ENCODE data around the gene ADSS1. TPM values are rescaled to one million over a fixed set of nuclear protein-coding genes. Genes with fewer than 3 reads are reported as not detected.

ADSS1 gene
- total RNA-seq, 1 experiment from 2014 or later: 9.9 TPM

GRCh38 chr14:104793703-104793959 is 69.6 kb downstream of the ADSS1 start:
- Histone ChIP-seq H3K9ac (ENCODE audit: low read length) (peak overlapping the region; percentile 68), H3K27me3 (ENCODE audit: insufficient read depth, low read length) (no peaks in the 10 kb centered on the region), H3K36me3 (ENCODE audit: control insufficient read depth in 1 of 2, insufficient read depth in 2 of 2, low read length in 2 of 2) (peaks cover 8 to 12% of the 10 kb centered on the region in 2 experiments), H3K4me1 (ENCODE audit: control insufficient read depth in 1 of 2, insufficient read depth in 2 of 2, low read length in 2 of 2) (peaks cover 22 to 41% of the 10 kb centered on the region in 2 experiments), H3K9me2 (ENCODE audit: insufficient read depth) (no peaks in the 10 kb centered on the region), H3K9me3 (ENCODE audit: control insufficient read depth in 1 of 2, insufficient read depth in 1 of 2, low read depth in 1 of 2, low read length in 2 of 2) (no peaks in the 10 kb centered on the region), H2AFZ (ENCODE audit: low read depth, low read length, poor library complexity, severe bottlenecking) (no peak overlapping the region), H3K27ac (ENCODE audit: low read depth, low read length) (peak overlapping the region; percentile 93), H3K4me3 (replicated peaks in 1 of 2; ENCODE audit: low read depth in 1 of 2, low read length in 2 of 2) (peak overlapping the region; percentile 65 to 88), H4K20me1 (ENCODE audit: insufficient read depth) (no peaks in the 10 kb centered on the region), H3K79me2 (ENCODE audit: insufficient read depth, low read length) (peaks cover 58% of the 10 kb centered on the region), H3K4me2 (ENCODE audit: low read length) (peak overlapping the region; percentile 82)
- intact Hi-C loops (cut with micrococcal nuclease): no loop called here
- no TSS peak for BruUV-seq (replicated peaks)
- ChIA-PET RAD21 (ENCODE audit: low non-redundant PET in 1 of 2, low total read pairs in 2 of 2, uncharacterized antibody in 2 of 2, unreplicated experiment in 2 of 2) (no interaction called here), CTCF (interaction anchor here (1.1 kb wide), 1 partner anchor 25 kb away, joined by 4 read pairs; no protein-coding TSS in a partner anchor), POLR2A (no interaction called here)
- DNase-seq (ENCODE audit: low read depth, low spot score) (no peak), ATAC-seq (no peak)
- TF ChIP-seq EZH2 (IDR thresholded peaks at IDR 0.05) (no peak), SP1 (IDR thresholded peaks at IDR 0.05; ENCODE audit: low read depth) (no peak), SIN3A (IDR thresholded peaks at IDR 0.05; ENCODE audit: low read depth) (no peak)

- intact Hi-C loops (cut with micrococcal nuclease): no loop called here
Observed at GRCh38 chr14:104794099-104794498, 70.1 kb downstream of the ADSS1 start.

More at GRCh38 chr14:104794099-104794498, 70.1 kb downstream of the ADSS1 start:
- CTCF ChIA-PET: interaction anchor here (1.1 kb wide), 1 partner anchor 26 kb away, joined by 4 read pairs; no protein-coding TSS in a partner anchor
- H3K4me2 ChIP-seq (ENCODE audit: low read length): peak overlapping the region; percentile 82
- peaks cover 54% of the 10 kb centered on the region for H3K79me2 ChIP-seq (ENCODE audit: insufficient read depth, low read length)
- H4K20me1 ChIP-seq (ENCODE audit: insufficient read depth): no peaks in the 10 kb centered on the region
- H3K4me3 ChIP-seq (replicated peaks in 1 of 2; ENCODE audit: low read depth in 1 of 2, low read length in 2 of 2): peak overlapping the region; percentile 65 to 88
- peaks cover 22 to 41% of the 10 kb centered on the region in 2 experiments for H3K4me1 ChIP-seq (ENCODE audit: control insufficient read depth in 1 of 2, insufficient read depth in 2 of 2, low read length in 2 of 2)
- H3K9me3 ChIP-seq (ENCODE audit: control insufficient read depth in 1 of 2, insufficient read depth in 1 of 2, low read depth in 1 of 2, low read length in 2 of 2): no peaks in the 10 kb centered on the region
- no peak for DNase-seq (ENCODE audit: low read depth, low spot score)
- no peak for TF ChIP-seq EZH2 (IDR thresholded peaks at IDR 0.05)
- TF ChIP-seq CBX3 (IDR thresholded peaks at IDR 0.05; ENCODE audit: low read depth): no peak
- no peak for TF ChIP-seq FOSL1 (IDR thresholded peaks at IDR 0.05; ENCODE audit: low read depth)
- TF ChIP-seq POLR2AphosphoS5 (IDR thresholded peaks at IDR 0.05; ENCODE audit: low read depth, low read length): peak; percentile 28; the same call in 1 of the 2 replicates
- H3K9ac ChIP-seq (ENCODE audit: low read length): peak overlapping the region; percentile 68
- no peaks in the 10 kb centered on the region for H3K9me2 ChIP-seq (ENCODE audit: insufficient read depth)
- POLR2A ChIA-PET: no interaction called here
- ATAC-seq: peak; percentile 70
- no peak overlapping the region for H2AFZ ChIP-seq (ENCODE audit: low read depth, low read length, poor library complexity, severe bottlenecking)
- H3K27ac ChIP-seq (ENCODE audit: low read depth, low read length): peak overlapping the region; percentile 93
- BruUV-seq (replicated peaks): TSS peak; percentile 64
- peaks cover 8 to 12% of the 10 kb centered on the region in 2 experiments for H3K36me3 ChIP-seq (ENCODE audit: control insufficient read depth in 1 of 2, insufficient read depth in 2 of 2, low read length in 2 of 2)
- RAD21 ChIA-PET (ENCODE audit: low non-redundant PET in 1 of 2, low total read pairs in 2 of 2, uncharacterized antibody in 2 of 2, unreplicated experiment in 2 of 2): no interaction called here
- no peaks in the 10 kb centered on the region for H3K27me3 ChIP-seq (ENCODE audit: insufficient read depth, low read length)
